Liver (tissue), 3 donors: ENCODE measurements around the gene LYRM4.

Experiments used
- CTCF ChIP-seq: fragments of 150-350 bp; IDR thresholded peaks from 2 replicates; pipeline ENCODE4 v1.5.1; 2017; ENCODE audit warnings: improper control_type of control experiment, low read depth, low read length; ENCODE audit not compliant: missing input control
- GABPA ChIP-seq, 2 donors: IDR thresholded peaks in 1 of 2; conservative IDR thresholded peaks in 1 of 2; 2 replicates each; pipeline ENCODE4 v1.6.1; 2016; ENCODE audit warnings: antibody characterized with exemption in 2 of 2, mild to moderate bottlenecking in 1 of 2, moderate library complexity in 1 of 2
- HNF4A ChIP-seq, 2 donors: conservative IDR thresholded peaks; 2 replicates each; pipeline ENCODE4 v1.6.1; 2016; ENCODE audit warnings: antibody characterized with exemption in 2 of 2, mild to moderate bottlenecking in 2 of 2
- JUND ChIP-seq, 2 donors: IDR thresholded peaks; 2 replicates each; pipeline ENCODE4 v1.6.1; 2016; ENCODE audit warnings: antibody characterized with exemption in 2 of 2
- NR2F2 ChIP-seq: IDR thresholded peaks from 2 replicates; pipeline ENCODE4 v1.6.1; 2016; ENCODE audit warnings: antibody characterized with exemption
- TAF1 ChIP-seq: conservative IDR thresholded peaks from 2 replicates; pipeline ENCODE4 v1.6.1; 2016; ENCODE audit warnings: antibody characterized with exemption, mild to moderate bottlenecking
- TF ChIP-seq, protein P1 (sequence below): IDR thresholded peaks from 2 replicates; pipeline ENCODE4 v1.6.1; 2016; ENCODE audit warnings: antibody characterized with exemption
- donor health status: healthy.
- donor health status: healthy.

- TF ChIP-seq JUND (IDR thresholded peaks at IDR 0.05), result no peak
- no peak for TF ChIP-seq CTCF
- TF ChIP-seq HNF4A (conservative IDR thresholded peaks at IDR 0.05), result no peak
- no peak for TF ChIP-seq GABPA (IDR thresholded peaks at IDR 0.05 in 1 of 2, conservative IDR thresholded peaks at IDR 0.05 in 1 of 2)
- no peak for TF ChIP-seq NR2F2
- TF ChIP-seq, protein P1, sequence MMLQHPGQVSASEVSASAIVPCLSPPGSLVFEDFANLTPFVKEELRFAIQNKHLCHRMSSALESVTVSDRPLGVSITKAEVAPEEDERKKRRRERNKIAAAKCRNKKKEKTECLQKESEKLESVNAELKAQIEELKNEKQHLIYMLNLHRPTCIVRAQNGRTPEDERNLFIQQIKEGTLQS, result no peak
- TF ChIP-seq TAF1, result no peak
Observed at GRCh38 chr6:5260111-5260620, 584 bp downstream of the LYRM4 start.
